NB4 (cell line): ENCODE measurements around the gene PITRM1.

Source experiments
- DNase-seq: peaks from one replicate; pipeline ENCODE4 v3.0.0; 2010; ENCODE audit warnings: low read depth
- H3K4me3 ChIP-seq: one replicate; pipeline ENCODE4 v1.5.1; 2011; ENCODE audit warnings: mild to moderate bottlenecking, low read depth, low read length, moderate library complexity
- MYC ChIP-seq: IDR thresholded peaks from 2 replicates; pipeline ENCODE4 v1.6.1; 2011; ENCODE audit warnings: low read depth, low read length
- POLR2A ChIP-seq: IDR thresholded peaks from 2 replicates; pipeline ENCODE4 v1.6.1; 2011; ENCODE audit warnings: mild to moderate bottlenecking; ENCODE audit not compliant: insufficient read length; ENCODE audit errors: extremely low read depth
- TF ChIP-seq, protein P1 (sequence below): IDR thresholded peaks from 2 replicates; pipeline ENCODE4 v1.6.1; 2011; ENCODE audit warnings: low read depth, low read length
- TF ChIP-seq, protein P2 (sequence below): IDR thresholded peaks from one replicate; pipeline ENCODE4 v1.5.1; 2012; ENCODE audit warnings: low read depth, low read length

The PITRM1 gene

DNA sequence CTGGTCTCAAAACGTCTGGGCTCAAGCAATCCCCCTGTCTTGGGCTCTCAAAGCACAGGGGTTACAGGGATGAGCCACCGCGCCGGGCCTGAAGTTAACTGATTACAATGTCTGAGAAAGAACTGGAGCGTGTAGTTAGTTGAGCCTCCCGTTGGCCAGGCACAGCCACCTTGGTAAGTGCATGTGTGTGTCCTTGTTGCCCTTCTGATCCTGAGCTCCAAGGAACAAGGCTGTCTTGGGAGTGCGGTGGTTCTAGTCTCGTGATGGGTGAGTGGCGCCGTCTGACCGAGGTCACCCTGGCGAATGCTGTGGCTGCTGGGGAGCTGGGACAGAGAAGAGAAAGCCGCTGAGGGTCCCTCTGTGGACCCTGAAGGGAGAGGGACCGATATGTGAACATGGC lies 50.5 kb downstream of the PITRM1 start:
- no peak overlapping the region for H3K4me3 ChIP-seq
- TF ChIP-seq, protein P1, sequence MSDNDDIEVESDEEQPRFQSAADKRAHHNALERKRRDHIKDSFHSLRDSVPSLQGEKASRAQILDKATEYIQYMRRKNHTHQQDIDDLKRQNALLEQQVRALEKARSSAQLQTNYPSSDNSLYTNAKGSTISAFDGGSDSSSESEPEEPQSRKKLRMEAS: no peak
- TF ChIP-seq MYC (no peak), POLR2A (no peak)
- TF ChIP-seq, protein P2, sequence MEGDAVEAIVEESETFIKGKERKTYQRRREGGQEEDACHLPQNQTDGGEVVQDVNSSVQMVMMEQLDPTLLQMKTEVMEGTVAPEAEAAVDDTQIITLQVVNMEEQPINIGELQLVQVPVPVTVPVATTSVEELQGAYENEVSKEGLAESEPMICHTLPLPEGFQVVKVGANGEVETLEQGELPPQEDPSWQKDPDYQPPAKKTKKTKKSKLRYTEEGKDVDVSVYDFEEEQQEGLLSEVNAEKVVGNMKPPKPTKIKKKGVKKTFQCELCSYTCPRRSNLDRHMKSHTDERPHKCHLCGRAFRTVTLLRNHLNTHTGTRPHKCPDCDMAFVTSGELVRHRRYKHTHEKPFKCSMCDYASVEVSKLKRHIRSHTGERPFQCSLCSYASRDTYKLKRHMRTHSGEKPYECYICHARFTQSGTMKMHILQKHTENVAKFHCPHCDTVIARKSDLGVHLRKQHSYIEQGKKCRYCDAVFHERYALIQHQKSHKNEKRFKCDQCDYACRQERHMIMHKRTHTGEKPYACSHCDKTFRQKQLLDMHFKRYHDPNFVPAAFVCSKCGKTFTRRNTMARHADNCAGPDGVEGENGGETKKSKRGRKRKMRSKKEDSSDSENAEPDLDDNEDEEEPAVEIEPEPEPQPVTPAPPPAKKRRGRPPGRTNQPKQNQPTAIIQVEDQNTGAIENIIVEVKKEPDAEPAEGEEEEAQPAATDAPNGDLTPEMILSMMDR: no peak
- no peak for DNase-seq

DNA sequence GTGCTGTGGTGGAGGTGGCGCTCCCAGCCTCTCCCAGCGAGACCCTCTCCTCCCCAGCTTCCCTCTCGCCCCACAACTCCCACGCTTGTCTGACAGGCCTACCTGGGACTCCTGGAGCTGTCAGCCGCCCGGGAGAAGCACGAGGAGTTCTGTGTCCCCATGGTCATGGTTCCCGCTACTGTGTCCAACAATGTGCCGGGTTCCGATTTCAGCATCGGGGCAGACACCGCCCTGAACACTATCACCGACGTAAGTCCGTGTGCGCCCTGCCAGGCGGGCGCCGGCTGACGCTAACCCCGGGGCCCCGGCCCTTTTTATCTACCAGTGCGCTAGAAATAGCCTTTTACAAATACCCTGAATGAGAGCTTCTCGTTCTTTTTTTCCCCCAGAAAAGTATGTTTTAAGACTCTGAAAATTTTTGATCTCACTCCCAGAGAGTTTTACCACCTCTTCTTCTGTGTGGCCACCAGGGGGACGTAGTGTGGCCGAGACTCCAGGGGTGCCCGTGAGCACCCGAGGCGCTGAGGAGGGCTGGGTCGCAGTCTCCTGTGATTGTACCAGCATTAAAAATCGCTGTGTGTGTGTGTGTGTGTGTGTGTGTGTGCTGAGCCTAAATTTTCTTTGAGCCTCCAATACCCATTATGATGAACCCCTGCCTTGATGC lies 52.7 kb downstream of the PITRM1 start:
- peak; percentile 21 for DNase-seq
- H3K4me3 ChIP-seq: no peak overlapping the region
- TF ChIP-seq, protein P2: peak; percentile 45
- TF ChIP-seq MYC: no peak

- TF ChIP-seq, protein P1: no peak
- TF ChIP-seq MYC (no peak), POLR2A (no peak)
- TF ChIP-seq, protein P2: no peak
Measured at GRCh38 chr10:3118641-3119091, 53.9 kb downstream of the PITRM1 start.

DNA sequence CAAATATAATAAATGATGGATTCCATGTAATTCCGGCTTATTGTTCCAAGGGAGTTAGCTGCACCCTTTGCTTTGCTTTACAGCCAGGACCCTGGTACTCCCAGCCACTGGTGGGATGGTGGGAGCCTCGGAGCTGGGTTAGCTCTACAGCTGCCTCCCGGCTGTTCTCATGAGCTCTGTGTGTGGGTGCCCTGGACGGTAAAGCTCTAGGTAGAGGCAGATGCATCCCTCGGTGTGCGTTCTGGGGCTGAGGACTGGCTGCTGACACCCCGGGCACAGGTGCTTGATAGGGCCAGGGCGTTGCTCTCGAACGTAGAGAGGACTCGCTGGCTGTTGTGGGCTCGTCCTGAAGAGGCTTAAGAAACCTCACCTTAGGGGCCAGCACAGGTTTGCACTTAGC lies 55.1 kb downstream of the PITRM1 start:
- H3K4me3 ChIP-seq: no peak overlapping the region
- TF ChIP-seq, protein P2: no peak
- no peak for TF ChIP-seq POLR2A
- TF ChIP-seq, protein P1: no peak
- TF ChIP-seq MYC: no peak
- DNase-seq: no peak

More at GRCh38 chr10:3118641-3119091, 53.9 kb downstream of the PITRM1 start:
- DNase-seq: no peak
- no peak overlapping the region for H3K4me3 ChIP-seq

- no peak for DNase-seq
- TF ChIP-seq, protein P1: no peak
- TF ChIP-seq MYC (no peak), POLR2A (no peak)
- TF ChIP-seq, protein P2: no peak
Measured at GRCh38 chr10:3116508-3117100, 56.0 kb downstream of the PITRM1 start.

More at GRCh38 chr10:3116508-3117100, 56.0 kb downstream of the PITRM1 start:
- no peak overlapping the region for H3K4me3 ChIP-seq
